ENCODE measurements around the gene TUBGCP6. TPM values are rescaled to one million over a fixed set of nuclear protein-coding genes. Genes with fewer than 3 reads are reported as not detected.

The TUBGCP6 gene
- polyA plus RNA-seq, 1 donor from 2014 or later = 74.5 TPM

- Histone ChIP-seq H3K79me2 (replicated peaks; ENCODE audit: insufficient read depth, low read length) (no peaks in the 10 kb centered on the region), H3K9me2 (ENCODE audit: insufficient read depth, low read length) (no peaks in the 10 kb centered on the region), H3K27ac (ENCODE audit: low read length) (no peak overlapping the region), H3K4me3 (ENCODE audit: low read length) (no peak overlapping the region), H2AFZ (ENCODE audit: low read depth, low read length) (no peak overlapping the region), H3K4me2 (ENCODE audit: low read length) (no peak overlapping the region), H3K9ac (ENCODE audit: low read length) (no peak overlapping the region), H3F3A (ENCODE audit: insufficient read depth, low read length, poor library complexity, severe bottlenecking) (no peaks in the 10 kb centered on the region), H3K9me3 (ENCODE audit: low read length) (no peaks in the 10 kb centered on the region), H3K36me3 (ENCODE audit: insufficient read depth, low read length) (no peaks in the 10 kb centered on the region), H3K27me3 (ENCODE audit: insufficient read depth, low read depth, low read length) (no peaks in the 10 kb centered on the region), H4K20me1 (ENCODE audit: insufficient read depth) (no peaks in the 10 kb centered on the region)
- TF ChIP-seq CTCF (IDR thresholded peaks at IDR 0.05; ENCODE audit: poor library complexity, severe bottlenecking) = no peak
These were observed 67.8 kb downstream of the TUBGCP6 start for GRCh38 chr22:50176850-50177536.

GRCh38 chr22:50175921-50176849 lies 68.6 kb downstream of the TUBGCP6 start:
- Histone ChIP-seq H4K20me1 (ENCODE audit: insufficient read depth) (no peaks in the 10 kb centered on the region), H3K4me3 (ENCODE audit: low read length) (no peak overlapping the region), H3K79me2 (replicated peaks; ENCODE audit: insufficient read depth, low read length) (no peaks in the 10 kb centered on the region), H3K36me3 (ENCODE audit: insufficient read depth, low read length) (no peaks in the 10 kb centered on the region), H3K4me2 (ENCODE audit: low read length) (no peak overlapping the region), H2AFZ (ENCODE audit: low read depth, low read length) (no peak overlapping the region), H3K9me3 (ENCODE audit: low read length) (no peaks in the 10 kb centered on the region), H3K9me2 (ENCODE audit: insufficient read depth, low read length) (no peaks in the 10 kb centered on the region), H3K27ac (ENCODE audit: low read length) (no peak overlapping the region), H3F3A (ENCODE audit: insufficient read depth, low read length, poor library complexity, severe bottlenecking) (no peaks in the 10 kb centered on the region), H3K27me3 (ENCODE audit: insufficient read depth, low read depth, low read length) (no peaks in the 10 kb centered on the region), H3K9ac (ENCODE audit: low read length) (no peak overlapping the region)
- TF ChIP-seq POLR2AphosphoS5 (IDR thresholded peaks at IDR 0.05) = no peak

- Histone ChIP-seq H3K79me2 (replicated peaks; ENCODE audit: insufficient read depth, low read length) (no peaks in the 10 kb centered on the region), H2AFZ (ENCODE audit: low read depth, low read length) (no peak overlapping the region), H3K4me2 (ENCODE audit: low read length) (no peak overlapping the region), H3K4me3 (ENCODE audit: low read length) (no peak overlapping the region), H3K9ac (ENCODE audit: low read length) (no peak overlapping the region), H3K27ac (ENCODE audit: low read length) (no peak overlapping the region), H3F3A (ENCODE audit: insufficient read depth, low read length, poor library complexity, severe bottlenecking) (no peaks in the 10 kb centered on the region), H3K36me3 (ENCODE audit: insufficient read depth, low read length) (no peaks in the 10 kb centered on the region), H3K9me3 (ENCODE audit: low read length) (no peaks in the 10 kb centered on the region), H3K9me2 (ENCODE audit: insufficient read depth, low read length) (no peaks in the 10 kb centered on the region), H3K27me3 (ENCODE audit: insufficient read depth, low read depth, low read length) (no peaks in the 10 kb centered on the region), H4K20me1 (ENCODE audit: insufficient read depth) (no peaks in the 10 kb centered on the region)
- TF ChIP-seq EZH2 (IDR thresholded peaks at IDR 0.05; ENCODE audit: borderline replicate concordance, insufficient read depth, low read length, poor library complexity, severe bottlenecking) (no peak), POLR2AphosphoS5 (IDR thresholded peaks at IDR 0.05) (no peak), REST (IDR thresholded peaks at IDR 0.05; ENCODE audit: borderline replicate concordance) (no peak)
These were observed 69.7 kb downstream of the TUBGCP6 start for GRCh38 chr22:50175191-50175461.

Measured in neural cell (in vitro differentiated cells).